ENCODE results near the gene FRMD4A.

FRMD4A gene

GRCh38 chr10:13696071-13696470 lies 634.7 kb downstream of the FRMD4A start:
- DNase-seq (ENCODE audit: extremely low read depth, low read depth) = no peak
- no peak for TF ChIP-seq CTCF (IDR thresholded peaks at IDR 0.05; ENCODE audit: low read depth, low read length)

- TF ChIP-seq CTCF (IDR thresholded peaks at IDR 0.05; ENCODE audit: low read depth, low read length) = no peak
- no peak for DNase-seq (ENCODE audit: extremely low read depth, low read depth)
Observed at GRCh38 chr10:13695588-13695987, 635.1 kb downstream of the FRMD4A start.

- no peak for TF ChIP-seq CTCF (IDR thresholded peaks at IDR 0.05; ENCODE audit: low read depth, low read length)
- DNase-seq (ENCODE audit: extremely low read depth, low read depth) = no peak
Observed at GRCh38 chr10:13693783-13694700, 636.7 kb downstream of the FRMD4A start.

- DNase-seq (ENCODE audit: extremely low read depth, low read depth) = no peak
- no peak for TF ChIP-seq CTCF (IDR thresholded peaks at IDR 0.05; ENCODE audit: low read depth, low read length)
Observed at GRCh38 chr10:13690281-13690825, 640.4 kb downstream of the FRMD4A start.

- DNase-seq (ENCODE audit: extremely low read depth, low read depth) = no peak
- no peak for TF ChIP-seq CTCF (IDR thresholded peaks at IDR 0.05; ENCODE audit: low read depth, low read length)
Observed at GRCh38 chr10:13686331-13686752, 644.4 kb downstream of the FRMD4A start.

GRCh38 chr10:13685885-13686284 lies 644.8 kb downstream of the FRMD4A start:
- TF ChIP-seq CTCF (IDR thresholded peaks at IDR 0.05; ENCODE audit: low read depth, low read length) = no peak
- DNase-seq (ENCODE audit: extremely low read depth, low read depth) = no peak

GRCh38 chr10:13684806-13685482 lies 645.8 kb downstream of the FRMD4A start:
- peak; percentile 12 for DNase-seq (ENCODE audit: extremely low read depth, low read depth)
- no peak for TF ChIP-seq CTCF (IDR thresholded peaks at IDR 0.05; ENCODE audit: low read depth, low read length)

All from AG09319 (cell line).